KMS-11 (cell line): Measurements from ENCODE around the gene NMRAL1.

Experiments
- H2AFZ ChIP-seq: fragments of 200-600 bp; sonication (generic); 2 replicates; pipeline ENCODE4 v1.6.1; 2016; ENCODE audit warnings: antibody characterized with exemption, mixed run types, low read depth
- H3K27ac ChIP-seq: fragments of 200-600 bp; sonication (generic); 2 replicates; pipeline ENCODE4 v1.6.1; 2016; ENCODE audit warnings: mild to moderate bottlenecking, mixed run types
- H3K27me3 ChIP-seq: fragments of 200-600 bp; sonication (generic); 2 replicates; pipeline ENCODE4 v1.6.1; 2017; ENCODE audit warnings: mild to moderate bottlenecking, low read depth, mixed run types, moderate library complexity; ENCODE audit not compliant: insufficient read depth
- H3K36me3 ChIP-seq: fragments of 200-600 bp; sonication (generic); 2 replicates; pipeline ENCODE4 v1.6.1; 2017; ENCODE audit warnings: mild to moderate bottlenecking, mixed run types; ENCODE audit not compliant: insufficient read depth
- H3K4me1 ChIP-seq: fragments of 200-600 bp; sonication (generic); 2 replicates; pipeline ENCODE4 v1.6.1; 2016; ENCODE audit warnings: mild to moderate bottlenecking, low read depth, mixed run types; ENCODE audit not compliant: poor library complexity, severe bottlenecking
- H3K4me2 ChIP-seq: fragments of 200-600 bp; sonication (generic); 2 replicates; pipeline ENCODE4 v1.7.0; 2016; ENCODE audit warnings: mild to moderate bottlenecking, mixed run types
- H3K4me3 ChIP-seq: fragments of 200-600 bp; sonication (generic); IDR thresholded peaks from 2 replicates; pipeline ENCODE4 v1.6.1; 2017; ENCODE audit warnings: low read depth, low read length, mixed read lengths; ENCODE audit not compliant: insufficient read depth
- H3K79me2 ChIP-seq: fragments of 200-600 bp; sonication (generic); 2 replicates; pipeline ENCODE4 v1.6.1; 2016; ENCODE audit warnings: low read depth, mixed run types; ENCODE audit not compliant: insufficient read depth
- H3K9ac ChIP-seq: fragments of 200-600 bp; sonication (generic); 2 replicates; pipeline ENCODE4 v1.6.1; 2016; ENCODE audit warnings: mild to moderate bottlenecking, mixed run types
- H4K20me1 ChIP-seq: fragments of 200-600 bp; sonication (generic); 2 replicates; pipeline ENCODE4 v1.6.1; 2016; ENCODE audit warnings: mild to moderate bottlenecking, mixed run types; ENCODE audit not compliant: insufficient read depth
- CTCF ChIP-seq: fragments of 200-600 bp; sonication (generic); conservative IDR thresholded peaks from 2 replicates; pipeline ENCODE4 v1.6.1; 2017; ENCODE audit warnings: low read depth, mild to moderate bottlenecking, antibody characterized with exemption, low read length, moderate library complexity, mixed read lengths

NMRAL1 gene

GRCh38 chr16:4507588-4508345 lies 33.3 kb upstream of the NMRAL1 start:
- no peak overlapping the region for H3K9ac ChIP-seq
- no peaks in the 10 kb centered on the region for H3K27me3 ChIP-seq
- H3K4me1 ChIP-seq, result no peaks in the 10 kb centered on the region
- no peaks in the 10 kb centered on the region for H4K20me1 ChIP-seq
- H3K4me2 ChIP-seq, result no peak overlapping the region
- TF ChIP-seq CTCF, result no peak
- H3K36me3 ChIP-seq, result no peaks in the 10 kb centered on the region
- H3K27ac ChIP-seq, result no peak overlapping the region
- no peaks in the 10 kb centered on the region for H3K79me2 ChIP-seq
- no peak overlapping the region for H2AFZ ChIP-seq
- no peak overlapping the region for H3K4me3 ChIP-seq

GRCh38 chr16:4506450-4506849 lies 32.0 kb upstream of the NMRAL1 start:
- Histone ChIP-seq H4K20me1 (no peaks in the 10 kb centered on the region), H2AFZ (no peak overlapping the region), H3K4me2 (no peak overlapping the region), H3K27ac (no peak overlapping the region), H3K79me2 (no peaks in the 10 kb centered on the region), H3K27me3 (no peaks in the 10 kb centered on the region), H3K9ac (no peak overlapping the region), H3K4me3 (no peak overlapping the region), H3K4me1 (no peaks in the 10 kb centered on the region), H3K36me3 (no peaks in the 10 kb centered on the region)
- peak; percentile 97 for TF ChIP-seq CTCF

GRCh38 chr16:4505356-4506147 lies 31.1 kb upstream of the NMRAL1 start:
- Histone ChIP-seq H2AFZ (no peak overlapping the region), H3K27me3 (no peaks in the 10 kb centered on the region), H3K4me3 (no peak overlapping the region), H3K79me2 (no peaks in the 10 kb centered on the region), H3K36me3 (no peaks in the 10 kb centered on the region), H3K9ac (no peak overlapping the region), H3K27ac (no peak overlapping the region), H4K20me1 (no peaks in the 10 kb centered on the region), H3K4me1 (no peaks in the 10 kb centered on the region), H3K4me2 (no peak overlapping the region)
- TF ChIP-seq CTCF, result no peak

GRCh38 chr16:4501071-4501478 lies 26.6 kb upstream of the NMRAL1 start:
- no peaks in the 10 kb centered on the region for H3K36me3 ChIP-seq
- H3K27me3 ChIP-seq, result no peaks in the 10 kb centered on the region
- H4K20me1 ChIP-seq, result no peaks in the 10 kb centered on the region
- TF ChIP-seq CTCF, result no peak
- H3K4me2 ChIP-seq, result no peak overlapping the region
- H3K9ac ChIP-seq, result no peak overlapping the region
- H3K4me3 ChIP-seq, result no peak overlapping the region
- no peak overlapping the region for H3K27ac ChIP-seq
- no peaks in the 10 kb centered on the region for H3K79me2 ChIP-seq
- H3K4me1 ChIP-seq, result no peaks in the 10 kb centered on the region
- H2AFZ ChIP-seq, result no peak overlapping the region
